Transverse colon (tissue), 3 donors: Measurements from ENCODE around the gene LRRC38.

ENCODE experiments used
- CTCF ChIP-seq, 5 experiments: fragments of 200-600 bp in 3 of 5; fragments of 450-650 bp in 2 of 5; sonication (generic) in 3 of 5; IDR thresholded peaks; 1 replicate in 2 of 5; 2 replicates in 3 of 5; pipeline ENCODE4 v1.5.1; 2016 to 2017; ENCODE audit warnings: antibody characterized with exemption in 5 of 5, inconsistent platforms in 3 of 5, mild to moderate bottlenecking in 2 of 5, moderate library complexity in 1 of 5
- POLR2A ChIP-seq: fragments of 450-650 bp; IDR thresholded peaks from one replicate; pipeline ENCODE4 v1.6.1; 2016; ENCODE audit warnings: antibody characterized with exemption, mild to moderate bottlenecking, moderate library complexity

GRCh38 chr1:13461977-13462376, 51.8 kb downstream of the LRRC38 start:
- TF ChIP-seq CTCF (IDR thresholded peaks at IDR 0.05) (no peak), POLR2A (no peak)
